Peyer's patch (tissue), 4 donors: ENCODE measurements around the gene ITPR1.

Experiments used
- POLR2A ChIP-seq, 2 donors: fragments of 450-650 bp; IDR thresholded peaks; one replicate each; pipeline ENCODE4 v1.5.1; 2017; ENCODE audit warnings: antibody characterized with exemption in 2 of 2, mild to moderate bottlenecking in 2 of 2, moderate library complexity in 2 of 2
- TF ChIP-seq, protein P1 (sequence below), 6 experiments: fragments of 450-650 bp in 4 of 6; fragments of 200-600 bp in 2 of 6; sonication (generic) in 1 of 6; IDR thresholded peaks; one replicate each; pipeline ENCODE4 v1.5.1; 2017 to 2019; ENCODE audit warnings: antibody characterized with exemption in 6 of 6, mild to moderate bottlenecking in 3 of 6, moderate library complexity in 1 of 6

DNA sequence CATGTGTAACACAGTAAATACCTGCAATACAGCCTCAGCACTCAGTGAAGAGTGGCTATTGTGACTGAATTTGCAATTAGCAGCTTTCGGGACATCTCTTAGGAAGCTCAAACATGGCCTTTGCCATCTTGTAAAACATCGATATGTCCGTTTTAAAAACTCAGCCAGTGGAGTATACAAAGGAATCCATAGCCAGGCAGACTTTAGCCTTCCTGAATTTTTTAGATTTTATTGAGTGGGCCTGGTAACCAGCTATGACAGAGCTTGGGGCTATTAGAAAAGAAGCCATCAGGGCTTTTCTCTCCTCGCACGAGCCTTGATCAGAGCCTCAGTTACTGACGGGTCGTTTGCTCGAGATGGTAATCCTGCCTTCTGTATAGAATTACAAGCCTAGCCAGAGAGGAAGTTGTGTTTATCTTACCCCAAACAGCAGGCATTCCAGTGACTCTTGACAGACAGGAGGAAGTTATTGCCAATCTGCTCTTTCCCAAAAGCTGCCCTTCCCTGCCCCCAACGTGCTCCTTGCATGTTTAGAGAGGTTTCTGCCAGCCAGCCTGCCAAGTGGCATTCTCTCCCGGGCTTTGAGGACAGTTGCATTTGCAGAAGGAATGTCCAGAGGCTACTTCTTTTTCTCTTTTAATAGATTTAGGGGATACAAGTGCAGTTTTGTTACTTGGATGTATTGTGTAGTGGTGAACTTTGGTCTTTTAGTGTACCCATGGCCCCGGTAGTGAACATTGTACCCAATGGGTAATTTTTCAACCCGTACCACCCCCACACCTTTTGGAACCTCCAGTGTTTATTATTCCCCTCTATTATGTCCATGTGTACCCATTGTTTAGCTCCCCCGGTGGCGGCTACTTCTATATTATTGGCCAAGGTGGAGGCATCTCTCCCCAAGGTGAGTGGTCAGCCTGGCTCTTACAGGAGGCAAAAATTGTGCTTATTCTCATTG, 40.6 kb downstream of the ITPR1 start:
- no peak for TF ChIP-seq POLR2A (IDR thresholded peaks at IDR 0.05)
- TF ChIP-seq, protein P1, sequence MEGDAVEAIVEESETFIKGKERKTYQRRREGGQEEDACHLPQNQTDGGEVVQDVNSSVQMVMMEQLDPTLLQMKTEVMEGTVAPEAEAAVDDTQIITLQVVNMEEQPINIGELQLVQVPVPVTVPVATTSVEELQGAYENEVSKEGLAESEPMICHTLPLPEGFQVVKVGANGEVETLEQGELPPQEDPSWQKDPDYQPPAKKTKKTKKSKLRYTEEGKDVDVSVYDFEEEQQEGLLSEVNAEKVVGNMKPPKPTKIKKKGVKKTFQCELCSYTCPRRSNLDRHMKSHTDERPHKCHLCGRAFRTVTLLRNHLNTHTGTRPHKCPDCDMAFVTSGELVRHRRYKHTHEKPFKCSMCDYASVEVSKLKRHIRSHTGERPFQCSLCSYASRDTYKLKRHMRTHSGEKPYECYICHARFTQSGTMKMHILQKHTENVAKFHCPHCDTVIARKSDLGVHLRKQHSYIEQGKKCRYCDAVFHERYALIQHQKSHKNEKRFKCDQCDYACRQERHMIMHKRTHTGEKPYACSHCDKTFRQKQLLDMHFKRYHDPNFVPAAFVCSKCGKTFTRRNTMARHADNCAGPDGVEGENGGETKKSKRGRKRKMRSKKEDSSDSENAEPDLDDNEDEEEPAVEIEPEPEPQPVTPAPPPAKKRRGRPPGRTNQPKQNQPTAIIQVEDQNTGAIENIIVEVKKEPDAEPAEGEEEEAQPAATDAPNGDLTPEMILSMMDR (IDR thresholded peaks at IDR 0.05), result no peak
